Choroid plexus epithelial cell (primary cell): ENCODE data around the gene ZNF467.
A peak's percentile ranks its signal among the peaks of the same experiment; 100 is the strongest.

Source experiments
- DNase-seq: peaks from one replicate; pipeline ENCODE4 v3.0.0-alpha.2; 2010; ENCODE audit warnings: low read depth
- H3K4me3 ChIP-seq: 2 replicates; pipeline ENCODE4 v1.5.1; 2011; ENCODE audit warnings: low read depth, mild to moderate bottlenecking, control low read depth, low read length, moderate library complexity
- CTCF ChIP-seq: conservative IDR thresholded peaks from 2 replicates; pipeline ENCODE4 v1.5.1; 2011; ENCODE audit warnings: low read depth, mild to moderate bottlenecking, control low read depth, inconsistent platforms, low read length, moderate library complexity

ZNF467 gene

DNA sequence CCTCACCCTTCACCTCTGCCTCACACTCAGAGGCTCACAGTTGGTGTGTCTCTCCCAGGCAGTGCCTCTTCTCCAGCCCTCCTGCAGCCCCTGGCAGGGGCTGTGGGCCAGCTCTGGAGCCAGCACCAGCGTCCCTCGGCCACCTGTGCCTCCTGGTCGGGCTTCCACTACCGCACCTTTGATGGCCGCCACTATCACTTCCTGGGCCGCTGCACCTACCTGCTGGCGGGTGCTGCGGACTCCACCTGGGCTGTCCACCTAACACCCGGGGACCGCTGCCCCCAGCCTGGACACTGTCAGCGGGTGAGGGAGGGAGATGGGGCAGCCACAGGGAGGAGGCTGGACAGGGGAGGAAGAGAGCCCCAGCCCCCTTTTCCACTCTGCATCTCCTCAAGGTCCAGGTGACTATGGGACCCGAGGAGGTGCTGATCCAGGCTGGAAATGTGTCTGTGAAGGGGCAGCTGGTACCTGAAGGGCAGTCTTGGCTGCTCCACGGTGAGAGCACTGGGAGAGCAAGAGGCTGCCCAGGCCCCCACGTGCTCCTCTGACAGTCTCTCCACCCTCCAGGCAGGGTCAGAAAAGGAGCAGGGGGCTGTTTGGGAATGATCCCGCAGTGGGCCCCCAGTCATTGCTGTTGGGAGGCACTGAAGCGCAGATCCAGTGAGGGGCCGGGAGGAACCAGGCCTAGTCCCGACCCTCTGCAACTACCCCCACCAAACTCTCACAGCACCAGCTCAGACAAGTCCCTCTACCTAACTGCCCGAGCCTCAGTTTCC lies 4.4 kb upstream of the ZNF467 start:
- no peak for DNase-seq
- no peak for TF ChIP-seq CTCF
- H3K4me3 ChIP-seq: no peak overlapping the region

DNA sequence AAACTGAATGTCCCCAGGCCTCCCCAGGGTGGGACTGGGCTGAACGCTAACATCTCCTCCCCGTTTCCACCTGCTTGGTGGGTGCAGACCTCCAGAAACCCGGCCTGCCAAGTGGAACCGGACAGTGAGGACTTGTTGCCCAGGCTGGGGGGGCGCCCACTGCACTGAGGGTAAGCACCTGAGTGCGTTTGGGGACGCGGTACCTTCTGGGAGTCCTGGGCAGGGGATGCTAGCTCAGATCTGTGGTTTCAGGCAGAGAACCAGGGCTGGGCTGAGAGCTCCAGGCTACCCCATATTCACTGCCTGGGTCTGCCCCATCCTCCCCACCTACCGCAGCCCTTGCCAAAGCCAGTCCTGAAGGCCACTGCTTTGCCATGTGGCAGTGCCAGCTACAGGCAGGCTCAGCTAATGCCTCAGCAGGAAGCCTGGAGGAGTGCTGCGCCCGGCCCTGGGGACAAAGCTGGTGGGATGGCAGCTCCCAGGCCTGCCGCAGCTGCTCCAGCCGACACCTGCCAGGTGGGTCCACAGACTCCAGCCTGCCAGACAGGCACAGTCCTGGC lies 3.5 kb upstream of the ZNF467 start:
- no peak overlapping the region for H3K4me3 ChIP-seq

DNA sequence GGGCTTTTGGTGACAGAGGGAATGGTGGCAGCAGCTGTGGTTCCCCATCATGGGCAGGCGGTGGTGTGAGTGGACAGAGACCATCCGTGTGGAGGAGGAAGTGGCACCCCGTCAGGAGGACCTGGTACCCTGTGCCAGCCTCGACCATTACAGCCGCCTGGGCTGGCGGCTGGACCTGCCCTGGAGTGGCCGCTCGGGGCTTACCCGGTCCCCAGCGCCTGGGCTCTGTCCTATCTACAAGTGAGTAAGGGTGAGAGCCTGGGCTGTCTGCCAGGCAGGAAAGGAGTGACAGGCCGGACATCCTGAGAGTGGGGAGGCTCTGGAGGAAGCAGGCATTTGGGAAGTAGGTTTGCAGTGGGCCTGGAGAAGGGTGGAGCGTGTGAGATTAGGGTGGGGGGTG lies 2.9 kb upstream of the ZNF467 start:
- no peak for TF ChIP-seq CTCF
- DNase-seq: no peak
- H3K4me3 ChIP-seq: no peak overlapping the region

More for the DNA sequence above, 3.5 kb upstream of the ZNF467 start:
- DNase-seq: no peak
- no peak for TF ChIP-seq CTCF

DNA sequence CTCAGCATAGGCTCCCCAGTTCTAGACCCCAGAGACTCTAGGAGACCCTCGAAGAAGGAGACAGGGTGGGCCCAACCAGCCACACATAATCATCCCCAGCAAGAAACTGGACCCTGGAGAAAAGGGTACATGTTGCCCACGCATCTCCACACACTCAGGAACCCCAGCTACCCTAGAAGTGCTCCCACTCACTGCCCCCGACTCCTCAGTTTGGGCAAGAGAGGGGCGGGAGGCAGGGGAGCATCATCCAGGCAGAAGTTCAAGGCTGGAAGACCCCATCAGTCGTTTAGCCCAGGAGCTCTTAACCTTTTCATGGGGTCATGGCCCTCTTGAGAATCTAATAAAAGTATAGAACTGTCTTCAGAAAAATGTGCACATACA lies 1.8 kb upstream of the ZNF467 start:
- H3K4me3 ChIP-seq: no peak overlapping the region
- DNase-seq: no peak
- no peak for TF ChIP-seq CTCF

- TF ChIP-seq CTCF: no peak
- no peak overlapping the region for H3K4me3 ChIP-seq
- no peak for DNase-seq
Measured at GRCh38 chr7:149774237-149775175, 1.1 kb upstream of the ZNF467 start.

DNA sequence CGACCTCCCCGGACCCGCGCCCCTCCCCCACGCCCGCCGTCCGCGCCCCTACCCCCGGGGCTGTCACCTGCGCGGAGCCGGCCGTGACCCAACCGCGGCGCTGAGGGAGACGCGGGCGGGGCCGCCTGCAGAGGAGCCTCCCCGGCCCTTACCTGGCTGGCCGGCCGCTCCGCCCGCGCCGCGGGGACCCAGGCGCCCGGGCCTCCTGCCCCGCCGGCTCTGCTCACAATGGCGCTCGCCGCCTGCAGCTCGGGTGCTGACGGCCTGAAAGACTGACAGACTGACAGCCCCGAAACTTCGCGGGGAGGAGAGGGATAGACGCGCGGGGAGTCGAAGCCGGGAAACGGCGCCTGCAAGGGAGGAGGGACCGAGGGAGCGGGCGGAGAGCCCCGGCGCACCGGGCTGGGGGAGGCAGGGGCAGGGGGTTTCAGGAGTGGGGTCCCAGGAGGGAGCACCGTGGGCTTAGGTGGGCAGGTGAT lies 393 bp downstream of the ZNF467 start:
- no peak for DNase-seq
- H3K4me3 ChIP-seq: peak overlapping the region; percentile 53
- no peak for TF ChIP-seq CTCF
